GM21515 (cell line): ENCODE results near the gene MESP2.

Experiments
- ATAC-seq: cut with Tn5 transposase; IDR thresholded peaks from one replicate; pipeline ENCODE4 v1.9.1; 2021; ENCODE audit not compliant: unreplicated experiment

MESP2 gene

GRCh38 chr15:89799011-89799911 is 23.1 kb downstream of the MESP2 start:
- no peak for ATAC-seq

- no peak for ATAC-seq
Measured at GRCh38 chr15:89799918-89800498, 23.9 kb downstream of the MESP2 start.

GRCh38 chr15:89801471-89802195 is 25.5 kb downstream of the MESP2 start:
- no peak for ATAC-seq

GRCh38 chr15:89802231-89802928 is 26.2 kb downstream of the MESP2 start:
- ATAC-seq = no peak

GRCh38 chr15:89802986-89803824 is 27.1 kb downstream of the MESP2 start:
- no peak for ATAC-seq

GRCh38 chr15:89803941-89804800 is 28.0 kb downstream of the MESP2 start:
- no peak for ATAC-seq

GRCh38 chr15:89805241-89806209 is 29.4 kb downstream of the MESP2 start:
- ATAC-seq = no peak

- ATAC-seq = no peak
Measured at GRCh38 chr15:89806210-89806558, 30.1 kb downstream of the MESP2 start.

GRCh38 chr15:89806559-89807550 is 30.7 kb downstream of the MESP2 start:
- no peak for ATAC-seq

GRCh38 chr15:89807689-89808088 is 31.6 kb downstream of the MESP2 start:
- ATAC-seq = no peak

GRCh38 chr15:89808160-89808870 is 32.2 kb downstream of the MESP2 start:
- no peak for ATAC-seq

GRCh38 chr15:89809093-89809786 is 33.1 kb downstream of the MESP2 start:
- ATAC-seq = no peak

GRCh38 chr15:89809787-89810148 is 33.6 kb downstream of the MESP2 start:
- ATAC-seq = no peak

GRCh38 chr15:89810837-89811236 is 34.7 kb downstream of the MESP2 start:
- ATAC-seq = no peak

GRCh38 chr15:89812011-89812846 is 36.1 kb downstream of the MESP2 start:
- no peak for ATAC-seq
